Measurements from ENCODE around the gene CARD16. TPM values are rescaled to one million over a fixed set of nuclear protein-coding genes. Genes with fewer than 3 reads are reported as not detected.

The CARD16 gene
- total RNA-seq, 1 experiment from 2014 or later, result not detected

- DNase-seq (ENCODE audit: low spot score), result no peak
Observed at GRCh38 chr11:104995001-104995408, 50.1 kb downstream of the CARD16 start.

- DNase-seq (ENCODE audit: low spot score), result no peak
Observed at GRCh38 chr11:104992781-104993180, 52.4 kb downstream of the CARD16 start.

- no peak for DNase-seq (ENCODE audit: low spot score)
Observed at GRCh38 chr11:104991994-104992393, 53.1 kb downstream of the CARD16 start.

Other genes with a start within 250 kb of the CARD16 start
- gene CASP12, start 146.9 kb downstream of the CARD16 start, total RNA-seq (2014; rRNA removed; shearing (Covaris generic)), result not detected in 2 replicates
- gene CASP4, start 76.8 kb downstream of the CARD16 start, total RNA-seq (2014; rRNA removed; shearing (Covaris generic)), result 56.6 and 58.2 TPM in 2 replicates
- not detected in 2 replicates for gene CASP5, start 22.2 kb downstream of the CARD16 start, total RNA-seq (2014; rRNA removed; shearing (Covaris generic))
- gene CASP1, start 10.2 kb downstream of the CARD16 start, total RNA-seq (2014; rRNA removed; shearing (Covaris generic)), result 0.05 TPM in 1 of 2 replicates, not detected in the other
- not detected in 2 replicates for gene CARD18, start 94.4 kb upstream of the CARD16 start, total RNA-seq (2014; rRNA removed; shearing (Covaris generic))